ENCODE measurements around the gene NLGN4X. TPM values are rescaled to one million over a fixed set of nuclear protein-coding genes. Genes with fewer than 3 reads are reported as not detected.

The NLGN4X gene
- total RNA-seq, 1 donor: under 0.01 TPM

DNA sequence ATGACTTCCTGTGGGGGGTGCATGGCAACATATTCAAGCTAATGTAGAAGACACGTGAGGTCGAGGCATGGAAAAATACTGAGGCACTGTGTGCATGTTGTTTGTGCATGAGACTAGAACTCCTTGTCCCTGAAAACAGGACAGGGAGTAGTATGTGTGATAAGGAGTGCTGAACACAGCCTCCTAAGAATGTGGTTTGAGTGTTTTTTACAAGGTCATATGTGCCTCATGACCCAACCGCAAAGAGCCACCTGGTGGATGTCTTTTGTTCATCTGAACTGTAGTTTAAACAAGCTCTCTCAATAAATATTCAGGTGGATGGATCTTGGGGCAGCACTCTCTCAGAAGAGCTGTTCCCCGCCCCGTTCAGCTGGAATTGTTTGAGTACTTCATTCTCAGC lies 226.6 kb downstream of the NLGN4X start:
- no peak overlapping the region for H3K4me3 ChIP-seq (ENCODE audit: low read length)

DNA sequence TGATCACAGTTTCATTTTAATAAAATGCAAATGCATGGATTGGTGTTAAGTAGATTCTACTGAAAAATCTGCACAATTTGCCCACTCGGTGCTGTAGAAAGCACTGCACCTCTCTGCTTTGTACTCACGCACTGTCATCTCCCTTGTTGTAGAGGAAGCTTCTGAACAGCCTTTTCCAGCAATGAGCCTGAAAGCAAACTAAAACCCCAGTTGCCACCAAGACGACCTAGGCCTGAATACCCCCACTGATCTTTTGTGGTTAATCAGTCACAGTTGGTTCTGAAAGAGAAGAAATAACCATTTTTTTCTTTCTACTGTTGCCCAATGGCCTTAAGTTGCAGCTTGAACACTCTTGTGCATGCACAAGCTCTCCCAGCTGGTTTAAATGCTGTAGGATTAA lies 229.8 kb downstream of the NLGN4X start:
- Histone ChIP-seq H3K9me3 (ENCODE audit: low read depth, low read length) (no peaks in the 10 kb centered on the region), H3K27me3 (ENCODE audit: insufficient read depth, low read length) (no peaks in the 10 kb centered on the region), H3K4me3 (ENCODE audit: low read length) (no peak overlapping the region), H3K4me1 (ENCODE audit: insufficient read depth, low read length) (no peaks in the 10 kb centered on the region)

More for the DNA sequence above, 226.6 kb downstream of the NLGN4X start:
- no peaks in the 10 kb centered on the region for H3K9me3 ChIP-seq (ENCODE audit: low read depth, low read length)
- no peaks in the 10 kb centered on the region for H3K4me1 ChIP-seq (ENCODE audit: insufficient read depth, low read length)
- H3K27me3 ChIP-seq (ENCODE audit: insufficient read depth, low read length): no peaks in the 10 kb centered on the region

DNA sequence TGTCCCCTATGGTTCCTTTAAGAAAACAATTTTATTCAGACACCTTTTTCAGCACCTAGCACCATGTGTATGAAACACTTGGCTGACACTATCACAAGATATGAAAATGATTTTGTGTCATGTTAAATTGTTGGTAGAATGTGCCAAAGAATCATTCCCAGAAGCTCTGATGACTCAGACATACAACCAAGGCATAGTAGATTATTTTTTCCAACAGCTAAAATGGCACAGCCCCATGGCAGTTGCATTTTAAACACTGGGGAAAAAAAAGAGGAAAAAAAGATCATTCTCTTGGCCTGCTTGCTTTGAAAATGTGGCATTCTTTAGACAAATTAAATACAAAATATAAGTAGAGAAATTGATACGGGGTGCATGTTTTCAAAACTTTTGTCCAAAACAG lies 230.2 kb downstream of the NLGN4X start:
- no peaks in the 10 kb centered on the region for H3K27me3 ChIP-seq (ENCODE audit: insufficient read depth, low read length)
- H3K4me3 ChIP-seq (ENCODE audit: low read length): no peak overlapping the region
- no peaks in the 10 kb centered on the region for H3K9me3 ChIP-seq (ENCODE audit: low read depth, low read length)
- H3K4me1 ChIP-seq (ENCODE audit: insufficient read depth, low read length): no peaks in the 10 kb centered on the region

DNA sequence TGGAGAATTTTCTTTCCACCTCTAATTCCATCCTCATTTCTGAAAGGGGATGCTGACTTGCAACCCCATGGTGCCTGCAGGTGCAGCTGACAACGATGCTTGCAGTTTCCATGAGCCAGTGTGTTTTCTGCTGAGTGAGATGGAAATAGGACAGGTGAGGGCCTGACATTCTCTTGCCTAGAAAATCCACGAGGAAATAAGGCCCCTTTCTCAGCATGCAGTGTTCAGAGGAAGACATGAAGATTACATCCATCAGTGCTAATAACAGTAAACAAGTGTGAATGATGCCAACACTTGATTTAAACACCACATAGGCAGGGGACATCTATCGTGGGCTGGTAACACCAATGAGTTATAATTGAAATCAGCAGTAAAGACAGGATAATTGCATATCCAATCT lies 237.3 kb downstream of the NLGN4X start:
- H3K9me3 ChIP-seq (ENCODE audit: low read depth, low read length): no peaks in the 10 kb centered on the region
- H3K4me3 ChIP-seq (ENCODE audit: low read length): no peak overlapping the region
- H3K27me3 ChIP-seq (ENCODE audit: insufficient read depth, low read length): no peaks in the 10 kb centered on the region
- H3K4me1 ChIP-seq (ENCODE audit: insufficient read depth, low read length): no peaks in the 10 kb centered on the region

DNA sequence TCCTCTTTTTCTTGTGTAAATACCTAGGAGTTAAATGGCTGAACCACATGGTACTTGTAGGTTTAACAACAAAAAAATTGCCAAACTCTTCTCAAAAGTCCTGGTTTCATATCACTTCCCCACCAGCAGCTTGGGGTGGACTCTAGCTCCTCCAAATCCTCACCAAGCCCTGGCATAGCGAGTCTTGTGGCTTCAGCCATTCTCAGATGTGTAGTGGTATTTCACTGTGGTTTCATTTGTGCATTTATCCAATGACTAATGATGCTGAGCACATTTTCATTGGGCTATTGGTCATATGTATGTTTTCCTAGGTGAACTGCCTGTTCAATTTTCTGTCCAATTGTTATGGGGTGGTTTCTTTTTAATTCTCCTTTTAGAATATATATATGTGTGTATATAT lies 249.3 kb downstream of the NLGN4X start:
- H3K4me1 ChIP-seq (ENCODE audit: insufficient read depth, low read length): no peaks in the 10 kb centered on the region

DNA sequence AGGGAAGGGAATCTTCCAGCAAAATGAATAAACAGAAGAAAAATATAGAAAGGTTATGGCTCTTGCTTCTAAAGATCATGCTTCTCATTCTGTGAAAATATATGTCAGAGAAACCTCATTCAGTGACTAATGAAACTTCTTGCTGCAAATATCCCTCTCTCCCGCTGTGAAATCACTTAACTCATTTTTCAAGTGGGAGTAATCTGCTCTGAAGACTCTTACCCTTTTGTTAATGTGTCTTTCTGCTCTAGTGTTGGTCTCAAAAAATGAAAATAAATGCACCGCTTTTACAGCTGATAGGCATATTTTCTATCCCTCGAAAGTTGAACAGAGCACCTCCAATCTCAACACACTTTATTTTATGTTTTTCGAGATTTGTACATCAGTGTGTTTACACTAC lies 252.3 kb downstream of the NLGN4X start:
- H3K27me3 ChIP-seq (ENCODE audit: insufficient read depth, low read length): no peaks in the 10 kb centered on the region
- H3K4me3 ChIP-seq (ENCODE audit: low read length): no peak overlapping the region
- H3K4me1 ChIP-seq (ENCODE audit: insufficient read depth, low read length): no peaks in the 10 kb centered on the region
- no peaks in the 10 kb centered on the region for H3K9me3 ChIP-seq (ENCODE audit: low read depth, low read length)

More for the DNA sequence above, 249.3 kb downstream of the NLGN4X start:
- no peak overlapping the region for H3K4me3 ChIP-seq (ENCODE audit: low read length)
- H3K9me3 ChIP-seq (ENCODE audit: low read depth, low read length): no peaks in the 10 kb centered on the region
- H3K27me3 ChIP-seq (ENCODE audit: insufficient read depth, low read length): no peaks in the 10 kb centered on the region

DNA sequence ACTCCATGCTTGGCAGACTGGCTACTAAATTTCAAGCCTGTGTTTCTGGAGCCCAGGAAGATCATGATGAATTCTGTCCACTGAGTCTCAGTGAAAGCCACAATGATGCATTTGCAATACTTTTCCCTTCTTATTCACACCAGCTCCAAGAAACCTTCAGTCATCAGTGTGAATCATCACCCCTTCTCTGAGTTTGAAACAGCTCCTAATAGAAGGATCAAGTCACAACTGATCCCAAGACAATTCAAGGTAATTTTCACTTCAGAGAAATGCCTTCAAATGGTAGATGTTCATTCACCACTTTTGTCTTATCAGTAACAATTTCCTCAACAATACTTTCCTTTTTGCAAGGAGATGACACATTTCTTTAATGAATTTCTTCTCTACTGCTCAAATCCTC lies 257.4 kb downstream of the NLGN4X start:
- Histone ChIP-seq H3K4me3 (ENCODE audit: low read length) (no peak overlapping the region), H3K27me3 (ENCODE audit: insufficient read depth, low read length) (no peaks in the 10 kb centered on the region), H3K4me1 (ENCODE audit: insufficient read depth, low read length) (no peaks in the 10 kb centered on the region), H3K9me3 (ENCODE audit: low read depth, low read length) (no peaks in the 10 kb centered on the region)

DNA sequence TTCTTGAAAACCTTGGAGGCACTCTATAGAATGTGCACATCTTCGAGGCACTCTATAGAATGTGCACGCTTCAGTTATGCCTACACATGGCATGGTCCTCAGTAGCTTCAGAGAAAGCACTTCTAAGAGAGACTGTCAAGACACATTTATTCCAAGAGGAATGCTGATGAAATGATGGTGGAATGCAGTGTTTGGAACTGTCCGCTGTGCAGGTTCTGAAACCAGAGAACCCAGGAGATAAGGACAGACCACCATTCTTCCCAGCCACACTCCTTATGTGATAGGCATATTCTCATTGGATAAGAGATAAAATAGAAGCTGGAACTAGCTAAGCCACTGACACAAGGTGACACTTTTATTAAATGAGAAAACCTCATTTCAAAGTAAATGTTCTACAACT lies 263.3 kb downstream of the NLGN4X start:
- Histone ChIP-seq H3K4me3 (ENCODE audit: low read length) (no peak overlapping the region), H3K4me1 (ENCODE audit: insufficient read depth, low read length) (no peaks in the 10 kb centered on the region), H3K27me3 (ENCODE audit: insufficient read depth, low read length) (no peaks in the 10 kb centered on the region), H3K9me3 (ENCODE audit: low read depth, low read length) (no peaks in the 10 kb centered on the region)

DNA sequence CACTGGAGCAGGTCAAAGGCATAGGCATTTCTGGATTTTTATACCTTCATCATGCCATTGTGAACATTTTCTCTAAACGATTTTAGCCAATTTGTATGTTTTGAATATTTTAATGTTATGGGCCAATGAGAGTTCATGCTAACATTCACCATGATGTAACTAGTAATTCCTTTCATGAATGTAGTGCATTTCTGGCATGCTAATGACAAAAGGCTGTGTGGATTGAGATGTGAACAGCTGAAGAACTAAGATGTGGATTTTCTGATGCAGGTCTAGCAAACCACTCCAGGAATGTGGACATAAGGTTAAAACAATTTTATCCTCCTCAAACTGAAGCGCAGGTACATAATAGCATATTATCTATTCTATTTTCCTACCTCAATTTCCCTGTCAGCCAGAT lies 269.4 kb downstream of the NLGN4X start:
- Histone ChIP-seq H3K9me3 (ENCODE audit: low read depth, low read length) (no peaks in the 10 kb centered on the region), H3K4me3 (ENCODE audit: low read length) (no peak overlapping the region), H3K27me3 (ENCODE audit: insufficient read depth, low read length) (no peaks in the 10 kb centered on the region), H3K4me1 (ENCODE audit: insufficient read depth, low read length) (no peaks in the 10 kb centered on the region)

DNA sequence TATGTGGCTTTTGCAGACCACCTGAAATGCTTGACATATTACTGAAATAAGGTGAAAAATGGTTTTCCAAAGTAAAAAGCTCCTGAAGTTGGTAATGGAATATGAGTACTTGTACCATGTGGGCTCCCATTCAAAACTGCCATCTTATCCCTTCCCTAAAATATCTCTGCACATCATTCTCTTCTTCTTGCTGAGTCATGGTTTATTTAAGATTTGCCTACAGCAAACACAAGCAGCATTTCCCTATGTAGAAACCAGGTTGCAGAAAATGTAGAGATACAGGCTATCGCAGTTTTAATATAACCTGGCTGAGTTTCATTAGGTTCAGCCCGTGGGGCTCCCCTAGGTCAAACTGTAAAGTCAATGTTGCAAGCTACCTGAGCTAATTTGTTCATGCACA lies 270.1 kb downstream of the NLGN4X start:
- Histone ChIP-seq H3K4me1 (ENCODE audit: insufficient read depth, low read length) (no peaks in the 10 kb centered on the region), H3K4me3 (ENCODE audit: low read length) (no peak overlapping the region), H3K9me3 (ENCODE audit: low read depth, low read length) (no peaks in the 10 kb centered on the region), H3K27me3 (ENCODE audit: insufficient read depth, low read length) (no peaks in the 10 kb centered on the region)

DNA sequence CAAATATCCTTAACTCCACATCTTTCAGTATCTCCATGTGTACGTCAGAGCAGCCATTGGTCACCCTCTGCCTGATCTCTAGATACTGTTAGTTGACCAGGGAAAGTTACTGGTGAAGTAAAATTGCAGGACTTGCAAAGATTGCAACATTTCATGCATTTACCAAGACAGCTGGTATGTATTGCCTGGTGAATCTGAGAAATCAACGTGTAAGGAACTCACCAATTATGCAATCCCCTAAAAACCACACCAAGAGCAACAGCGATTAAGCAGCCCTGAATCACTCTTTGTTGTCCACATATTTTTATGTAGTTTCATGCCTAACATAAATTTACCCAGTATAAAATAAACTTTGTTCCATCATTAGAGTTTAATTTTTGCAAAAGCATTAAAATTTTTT lies 271.2 kb downstream of the NLGN4X start:
- no peaks in the 10 kb centered on the region for H3K4me1 ChIP-seq (ENCODE audit: insufficient read depth, low read length)
- no peaks in the 10 kb centered on the region for H3K27me3 ChIP-seq (ENCODE audit: insufficient read depth, low read length)
- no peaks in the 10 kb centered on the region for H3K9me3 ChIP-seq (ENCODE audit: low read depth, low read length)
- H3K4me3 ChIP-seq (ENCODE audit: low read length): no peak overlapping the region

DNA sequence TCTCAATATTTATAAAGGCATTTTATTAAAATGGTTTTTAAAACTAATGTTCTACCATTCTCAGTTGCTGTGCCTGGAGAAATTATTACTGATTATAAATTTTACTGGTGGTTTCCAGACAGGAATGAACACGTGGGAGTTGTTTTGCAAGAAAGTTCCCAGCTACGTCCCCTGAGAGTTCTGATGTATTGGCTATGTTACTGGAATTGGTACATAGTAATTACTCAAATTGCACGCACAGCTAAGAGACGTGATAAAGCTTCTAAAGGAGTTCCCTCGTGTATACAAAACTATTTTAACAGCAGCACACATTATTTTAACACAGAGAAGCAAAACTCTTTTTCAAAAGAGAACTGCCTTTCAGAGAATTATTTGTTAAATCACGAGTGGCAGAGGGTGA lies 292.2 kb downstream of the NLGN4X start:
- Histone ChIP-seq H3K4me3 (ENCODE audit: low read length) (no peak overlapping the region), H3K27me3 (ENCODE audit: insufficient read depth, low read length) (no peaks in the 10 kb centered on the region), H3K9me3 (ENCODE audit: low read depth, low read length) (no peaks in the 10 kb centered on the region), H3K4me1 (ENCODE audit: insufficient read depth, low read length) (no peaks in the 10 kb centered on the region)

DNA sequence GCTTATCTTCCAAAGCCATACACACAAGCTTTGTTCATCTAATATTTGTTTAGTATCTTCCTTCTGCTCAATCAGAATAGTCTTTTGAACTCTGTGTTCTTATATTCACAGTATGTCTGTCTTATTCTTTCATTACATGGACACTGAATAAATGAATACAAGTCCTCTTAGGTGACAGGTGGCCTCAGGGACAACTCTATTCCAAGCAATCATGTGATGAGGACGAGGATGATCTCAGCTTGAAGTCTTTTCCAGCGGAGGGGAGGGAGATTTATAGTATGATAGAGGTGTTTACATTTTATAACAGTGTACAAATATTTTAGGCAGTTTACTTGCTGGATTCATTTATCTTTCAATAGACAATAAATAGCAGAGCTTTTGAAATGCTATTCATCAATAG lies 300.4 kb downstream of the NLGN4X start:
- no peak overlapping the region for H3K4me3 ChIP-seq (ENCODE audit: low read length)
- H3K9me3 ChIP-seq (ENCODE audit: low read depth, low read length): no peaks in the 10 kb centered on the region
- no peaks in the 10 kb centered on the region for H3K4me1 ChIP-seq (ENCODE audit: insufficient read depth, low read length)
- no peaks in the 10 kb centered on the region for H3K27me3 ChIP-seq (ENCODE audit: insufficient read depth, low read length)

DNA sequence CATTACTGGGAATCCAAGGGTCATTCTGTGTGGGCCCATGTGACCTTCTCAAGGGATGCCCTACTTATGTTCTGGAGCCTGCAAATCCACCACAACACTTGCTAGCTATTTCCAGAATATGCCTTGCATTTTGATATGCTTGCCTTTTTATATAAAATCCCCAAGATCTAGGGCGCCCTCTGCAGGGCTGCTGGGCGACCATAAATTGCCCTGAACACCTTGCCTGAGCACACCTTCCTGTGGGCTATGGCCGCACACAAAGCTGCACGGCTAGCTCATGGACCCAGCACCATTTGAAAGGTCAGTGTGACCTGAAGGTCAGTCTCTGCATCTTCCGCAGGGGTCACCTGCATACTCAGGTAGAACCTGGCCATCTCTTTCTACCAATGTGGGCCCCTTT lies 311.7 kb downstream of the NLGN4X start:
- H3K4me1 ChIP-seq (ENCODE audit: insufficient read depth, low read length): no peaks in the 10 kb centered on the region
- H3K27me3 ChIP-seq (ENCODE audit: insufficient read depth, low read length): no peaks in the 10 kb centered on the region
- no peaks in the 10 kb centered on the region for H3K9me3 ChIP-seq (ENCODE audit: low read depth, low read length)
- H3K4me3 ChIP-seq (ENCODE audit: low read length): no peak overlapping the region

DNA sequence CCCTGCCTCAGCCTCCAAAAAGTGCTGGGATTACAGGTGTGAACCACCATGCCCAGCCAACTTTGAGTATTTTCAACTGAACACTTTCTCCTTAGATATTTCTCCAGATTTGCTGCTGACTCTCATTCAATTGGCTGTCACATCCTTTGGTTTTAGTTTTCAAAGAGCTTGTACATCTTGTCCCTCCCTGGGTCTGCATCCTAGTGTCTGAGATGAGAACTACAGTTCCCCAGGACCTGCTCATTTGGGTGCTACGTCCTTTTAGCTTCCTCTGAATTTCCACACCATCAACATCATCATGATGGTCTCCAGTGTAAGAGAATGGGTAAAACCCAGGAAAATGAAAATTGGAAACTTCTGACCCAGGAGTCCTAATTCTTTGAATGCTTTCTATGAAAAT lies 312.9 kb downstream of the NLGN4X start:
- H3K27me3 ChIP-seq (ENCODE audit: insufficient read depth, low read length): no peaks in the 10 kb centered on the region
- no peaks in the 10 kb centered on the region for H3K9me3 ChIP-seq (ENCODE audit: low read depth, low read length)
- no peaks in the 10 kb centered on the region for H3K4me1 ChIP-seq (ENCODE audit: insufficient read depth, low read length)
- H3K4me3 ChIP-seq (ENCODE audit: low read length): no peak overlapping the region

DNA sequence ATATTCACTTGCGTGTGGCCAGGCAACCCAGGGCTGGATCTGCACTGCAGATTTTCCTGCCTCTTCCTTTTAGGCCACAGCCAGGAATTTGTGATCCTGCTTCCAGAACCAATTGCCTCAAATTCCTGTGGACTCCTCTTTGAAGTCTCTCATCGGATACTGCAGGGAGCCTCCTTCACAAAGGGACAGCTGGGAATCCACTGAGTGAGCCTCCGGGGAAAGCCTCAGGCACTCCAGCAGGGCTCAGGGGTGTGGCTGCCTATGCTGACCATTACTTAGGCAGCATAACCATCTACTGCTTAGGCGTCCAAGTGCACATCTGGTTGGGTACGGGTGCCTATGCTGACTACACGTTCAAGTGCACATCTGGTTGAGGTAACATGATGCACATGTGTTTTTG lies 321.5 kb downstream of the NLGN4X start:
- Histone ChIP-seq H3K4me3 (ENCODE audit: low read length) (no peak overlapping the region), H3K4me1 (ENCODE audit: insufficient read depth, low read length) (no peaks in the 10 kb centered on the region), H3K9me3 (ENCODE audit: low read depth, low read length) (no peaks in the 10 kb centered on the region), H3K27me3 (ENCODE audit: insufficient read depth, low read length) (no peaks in the 10 kb centered on the region)
